ENCODE data around the gene ELAVL3.
"Not testable (repeated sequence)": the region's sequence is repeated elsewhere in the genome, so short reads cannot be mapped to it uniquely, and the experiment has no call there.

ELAVL3 gene

GRCh38 chr19:11486661-11487503 is 6.0 kb upstream of the ELAVL3 start:
- no peak for DNase-seq

- no peak for DNase-seq
These were observed 4.5 kb upstream of the ELAVL3 start for GRCh38 chr19:11485245-11485837.

- DNase-seq, result no peak
These were observed 2.7 kb upstream of the ELAVL3 start for GRCh38 chr19:11483366-11484111.

GRCh38 chr19:11482384-11483050 is 1.7 kb upstream of the ELAVL3 start:
- peak; percentile 72 for DNase-seq

GRCh38 chr19:11481534-11482383 is 913 bp upstream of the ELAVL3 start:
- peak; percentile 75 for DNase-seq

GRCh38 chr19:11479898-11480714 is 740 bp downstream of the ELAVL3 start:
- no peak for DNase-seq

GRCh38 chr19:11479090-11479897 is 1.6 kb downstream of the ELAVL3 start:
- DNase-seq, result no peak

- no peak for DNase-seq
These were observed 2.4 kb downstream of the ELAVL3 start for GRCh38 chr19:11478167-11479089.

- DNase-seq, result no peak
These were observed 5.0 kb downstream of the ELAVL3 start for GRCh38 chr19:11475861-11476260.

- not testable (repeated sequence) for DNase-seq
These were observed 5.5 kb downstream of the ELAVL3 start for GRCh38 chr19:11475343-11475742.

GRCh38 chr19:11473725-11474124 is 7.1 kb downstream of the ELAVL3 start:
- DNase-seq, result no peak

GRCh38 chr19:11468266-11468845 is 12.5 kb downstream of the ELAVL3 start:
- DNase-seq, result not testable (repeated sequence)

- no peak for DNase-seq
These were observed 15.2 kb downstream of the ELAVL3 start for GRCh38 chr19:11465600-11465999.

- DNase-seq, result no peak
These were observed 16.2 kb downstream of the ELAVL3 start for GRCh38 chr19:11464333-11465265.

GRCh38 chr19:11463391-11463790 is 17.5 kb downstream of the ELAVL3 start:
- DNase-seq, result no peak

GRCh38 chr19:11461453-11461852 is 19.4 kb downstream of the ELAVL3 start:
- no peak for DNase-seq

- no peak for DNase-seq
These were observed 20.6 kb downstream of the ELAVL3 start for GRCh38 chr19:11460207-11460606.

- DNase-seq, result not testable (repeated sequence)
These were observed 21.9 kb downstream of the ELAVL3 start for GRCh38 chr19:11458912-11459311.

Measured in EL (cell line).